GM12891 (cell line): ENCODE data around the gene FBXW11.

Experiments used
- PAX5 ChIP-seq: IDR thresholded peaks from 2 replicates; pipeline ENCODE4 v1.6.1; 2011; ENCODE audit warnings: low read length, moderate library complexity, mild to moderate bottlenecking; ENCODE audit not compliant: insufficient read depth, severe bottlenecking
- POLR2A ChIP-seq: IDR thresholded peaks from 2 replicates; pipeline ENCODE4 v1.6.1; 2011; ENCODE audit warnings: low read depth, low read length, control low read depth
- POLR2AphosphoS5 ChIP-seq: IDR thresholded peaks from 2 replicates; pipeline ENCODE4 v1.6.1; 2011; ENCODE audit warnings: low read depth, low read length, control low read depth
- POU2F2 ChIP-seq: IDR thresholded peaks from 2 replicates; pipeline ENCODE4 v1.6.1; 2011; ENCODE audit warnings: low read depth, mild to moderate bottlenecking, control low read depth, low read length, moderate library complexity
- SPI1 ChIP-seq: IDR thresholded peaks from 2 replicates; pipeline ENCODE4 v1.6.1; 2011; ENCODE audit warnings: low read depth, low read length, control low read depth
- TAF1 ChIP-seq: IDR thresholded peaks from 2 replicates; pipeline ENCODE4 v1.6.1; 2011; ENCODE audit warnings: low read depth, low read length, control low read depth

DNA sequence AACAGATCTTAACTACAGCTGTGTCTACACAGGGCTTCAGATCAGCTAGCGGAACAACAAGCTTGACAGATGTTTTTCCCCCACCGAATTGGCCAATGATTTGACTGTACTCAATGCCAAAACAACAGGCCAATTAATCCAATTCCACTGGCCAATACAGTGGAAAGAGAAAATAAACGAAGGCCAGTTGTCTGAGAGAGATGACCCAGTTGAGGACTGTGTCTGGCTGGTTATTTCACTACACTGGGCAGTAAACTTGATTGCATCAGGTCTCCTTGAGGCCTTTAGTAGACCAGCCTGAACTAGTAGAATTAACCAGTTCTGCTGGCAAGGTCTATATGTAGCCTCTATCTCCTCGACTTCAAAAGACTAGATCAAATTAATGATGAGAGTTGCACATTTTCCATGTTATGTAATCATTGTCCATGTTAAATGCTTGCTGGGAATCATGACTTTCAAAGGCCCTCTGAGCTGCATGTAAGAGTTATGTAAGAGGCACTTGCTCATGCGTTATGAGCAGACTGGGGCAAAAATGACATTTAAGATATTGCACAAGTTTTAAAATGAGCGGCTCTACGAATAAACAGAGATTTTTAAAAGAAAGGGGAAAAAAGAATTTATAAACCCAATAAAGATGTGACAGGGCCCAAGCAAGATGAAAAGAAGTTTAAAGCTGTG, 192.5 kb downstream of the FBXW11 start:
- TF ChIP-seq POLR2AphosphoS5 (no peak), POLR2A (no peak), TAF1 (no peak), SPI1 (no peak), PAX5 (no peak), POU2F2 (no peak)
